ENCODE data around the gene ROBO1.

- TF ChIP-seq CTCF (IDR thresholded peaks at IDR 0.05; ENCODE audit: insufficient read depth, low read depth, low read length) (no peak), EZH2 (IDR thresholded peaks at IDR 0.05; ENCODE audit: insufficient read depth, low read length) (no peak)
Measured at GRCh38 chr3:79564192-79564591, 203.6 kb downstream of the ROBO1 start.
